A549 (cell line): ENCODE results near the gene INSIG1. TPM values are rescaled to one million over a fixed set of nuclear protein-coding genes. Genes with fewer than 3 reads are reported as not detected.

ENCODE experiments used
- ATAC-seq, 2 experiments: fragments of 200-7000 bp in 1 of 2; fragments of >200 bp in 1 of 2; cut with Nextera tagmentation in 1 of 2; cut with Tn5 transposase in 1 of 2; 3 replicates each; pipeline versions ENCODE4 v1.8.0 to v1.9.1; 2018 to 2020; ENCODE audit warnings: mild to moderate bottlenecking in 1 of 2, moderate library complexity in 1 of 2
- CTCF ChIA-PET: fragments of 300-600 bp; sonication (Branson Sonifier 250); formaldehyde crosslinking; extraction: SDS; loops from one replicate; lab custom pipeline; 2021; ENCODE audit warnings: antibody characterized with exemption, inconsistent platforms; lab: Yijun Ruan, JAX
- POLR2A ChIA-PET: fragments of 350-600 bp; formaldehyde crosslinking; extraction: SDS; loops from one replicate; lab custom pipeline; 2021; ENCODE audit warnings: antibody characterized with exemption, inconsistent platforms; lab: Yijun Ruan, JAX
- DNase-seq, 2 experiments: peaks; one replicate each; pipeline versions ENCODE4 v3.0.0 to v3.0.0-alpha.2; 2011 to 2016; ENCODE audit warnings: low read depth in 1 of 2, low spot score in 1 of 2
- FAIRE-seq: peaks from 2 replicates; lab custom pipeline; 2011; peaks lifted over from hg19 to GRCh38; lab: Jason Lieb, UNC
- H3K27ac ChIP-seq, 2 experiments: fragments of >200 bp; sonication (Bioruptor Twin); formaldehyde crosslinking; 3 replicates each; pipeline ENCODE4 v1.5.1; 2016 to 2017
- H3K4me1 ChIP-seq: fragments of >200 bp; sonication (Bioruptor Twin); formaldehyde crosslinking; 3 replicates; pipeline ENCODE4 v1.6.1; 2016
- H3K4me2 ChIP-seq: fragments of >200 bp; sonication (Bioruptor Twin); formaldehyde crosslinking; 3 replicates; pipeline ENCODE4 v1.6.1; 2016
- H3K4me3 ChIP-seq: fragments of >200 bp; sonication (Bioruptor Twin); formaldehyde crosslinking; 3 replicates; pipeline ENCODE4 v1.5.1; 2016
- H3K9me3 ChIP-seq: fragments of >200 bp; sonication (Bioruptor Twin); formaldehyde crosslinking; 3 replicates; pipeline ENCODE4 v1.6.1; 2016
- CBX8 ChIP-seq: fragments of 200-600 bp; sonication (generic); IDR thresholded peaks from 2 replicates; pipeline ENCODE4 v1.6.1; 2016
- CTCF ChIP-seq: fragments of >200 bp; sonication (Bioruptor Twin); formaldehyde crosslinking; IDR thresholded peaks from 3 replicates; pipeline ENCODE4 v1.5.1; 2016
- E2F6 ChIP-seq: IDR thresholded peaks from 2 replicates; pipeline ENCODE4 v1.6.1; 2012; ENCODE audit warnings: low read depth, borderline replicate concordance
- EHF ChIP-seq: fragments of 250-450 bp; sonication (Bioruptor Pico); IDR thresholded peaks from 2 replicates; pipeline ENCODE4 v1.5.0; 2020; ENCODE audit warnings: mild to moderate bottlenecking
- EHMT2 ChIP-seq: fragments of 200-600 bp; sonication (generic); IDR thresholded peaks from 2 replicates; pipeline ENCODE4 v1.6.1; 2016; ENCODE audit warnings: antibody characterized with exemption, low read depth, mild to moderate bottlenecking, moderate library complexity
- GATA3 ChIP-seq: IDR thresholded peaks from 2 replicates; pipeline ENCODE4 v1.6.1; 2012; ENCODE audit warnings: borderline replicate concordance
- HES2 ChIP-seq: fragments of >200 bp; sonication (Bioruptor Twin); formaldehyde crosslinking; IDR thresholded peaks from 2 replicates; pipeline ENCODE4 v1.6.1; 2016
- HOXB13 ChIP-seq: fragments of 250-450 bp; sonication (Bioruptor Pico); IDR thresholded peaks from 2 replicates; pipeline ENCODE4 v1.5.0; 2020; ENCODE audit warnings: low read depth, mild to moderate bottlenecking, moderate library complexity
- JUN ChIP-seq, 2 experiments: fragments of >200 bp; sonication (Bioruptor Twin); formaldehyde crosslinking; IDR thresholded peaks; 2 replicates in 1 of 2; 3 replicates in 1 of 2; pipeline ENCODE4 v1.6.1; 2016 to 2017
- KDM1A ChIP-seq: fragments of 200-600 bp; sonication (generic); IDR thresholded peaks from 2 replicates; pipeline ENCODE4 v1.6.1; 2016; ENCODE audit warnings: low read depth, mild to moderate bottlenecking
- KDM5A ChIP-seq: fragments of 200-600 bp; sonication (generic); IDR thresholded peaks from 2 replicates; pipeline ENCODE4 v1.6.1; 2016; ENCODE audit warnings: antibody characterized with exemption, mild to moderate bottlenecking
- MAFK ChIP-seq: fragments of 450-650 bp; IDR thresholded peaks from 2 replicates; pipeline ENCODE4 v1.6.1; 2014; ENCODE audit not compliant: partially characterized antibody
- POLR2AphosphoS2 ChIP-seq: conservative IDR thresholded peaks from 2 replicates; pipeline ENCODE4 v1.6.1; 2012; ENCODE audit warnings: low read length, improper control_type of control experiment, inconsistent platforms
- REST ChIP-seq: fragments of 200-600 bp; sonication (generic); IDR thresholded peaks from 2 replicates; pipeline ENCODE4 v1.6.1; 2016; ENCODE audit warnings: antibody characterized with exemption, mild to moderate bottlenecking, moderate library complexity
- SMC3 ChIP-seq: fragments of >200 bp; sonication (Bioruptor Twin); formaldehyde crosslinking; IDR thresholded peaks from 3 replicates; pipeline ENCODE4 v1.6.1; 2018; ENCODE audit warnings: inconsistent platforms
- USF2 ChIP-seq: fragments of 450-650 bp; IDR thresholded peaks from 2 replicates; pipeline ENCODE4 v1.6.1; 2014; ENCODE audit warnings: antibody characterized with exemption
- ZC3H11A ChIP-seq: fragments of 450-650 bp; IDR thresholded peaks from 2 replicates; pipeline ENCODE4 v1.6.1; 2014; ENCODE audit warnings: antibody characterized with exemption, mild to moderate bottlenecking
- ZNF302 ChIP-seq: fragments of 250-450 bp; sonication (Bioruptor Pico); IDR thresholded peaks from 2 replicates; pipeline ENCODE4 v1.9.0; 2021; ENCODE audit warnings: inconsistent platforms, mild to moderate bottlenecking, moderate library complexity
- ZSCAN20 ChIP-seq: fragments of 250-450 bp; sonication (Bioruptor Pico); IDR thresholded peaks from 2 replicates; pipeline ENCODE4 v1.8.0; 2022; ENCODE audit warnings: mild to moderate bottlenecking, moderate library complexity
- WGBS: methylation state at CpG from one replicate; pipeline ENCODE4 v1.1.6; 2017; ENCODE audit errors: missing lambda C conversion rate; 5-methylcytosine and 5-hydroxymethylcytosine counted together
- polyA plus RNA-seq, 4 experiments: library from polyadenylated mRNA; depleted of rRNA in 3 of 4; stranded (reverse); fragments of >200 nt; fragmentation: RNase III in 1 of 4; extraction: RNeasy Plus Mini Kit Qiagen cat#74134 plus additional on column Dnase treatment in 1 of 4; gene quantifications; 2 replicates in 3 of 4; 3 replicates in 1 of 4; pipeline ENCODE4 v1.2.3, GENCODE V29; 2011 to 2017

INSIG1 gene
- polyA plus RNA-seq, 2 of the 4 experiments (the other 2 are of a cell fraction) = 19.7 to 33.4 TPM

GRCh38 chr7:155352076-155352752 lies 54.5 kb downstream of the INSIG1 start:
- H3K27ac ChIP-seq = no peak overlapping the region
- no peak for DNase-seq
- H3K9me3 ChIP-seq = no peaks in the 10 kb centered on the region
- ChIA-PET POLR2A (no interaction called here), CTCF (interaction anchor here (0.8 to 2.5 kb wide), 7 partner anchors 9 to 439 kb away, joined by 3 to 14 read pairs (median 5); no protein-coding TSS in a partner anchor)
- 50% methylated on average over 20 of the region's 21 CpGs for WGBS
- H3K4me2 ChIP-seq = no peak overlapping the region
- no peaks in the 10 kb centered on the region for H3K4me1 ChIP-seq
- no peak; a peak in 1 of 6 replicates for ATAC-seq
- no peak for TF ChIP-seq EHF (CRISPR knock-in tag)
- TF ChIP-seq KDM1A = no peak
- TF ChIP-seq CBX8 = no peak
- no peak for TF ChIP-seq POLR2AphosphoS2
- no peak for TF ChIP-seq USF2
- TF ChIP-seq E2F6 = no peak
- TF ChIP-seq CTCF = no peak
- TF ChIP-seq EHMT2 = no peak
- no peak for FAIRE-seq
- no peak overlapping the region for H3K4me3 ChIP-seq

GRCh38 chr7:155352753-155353115 lies 55.1 kb downstream of the INSIG1 start:
- Histone ChIP-seq H3K4me1 (no peaks in the 10 kb centered on the region), H3K4me2 (no peak overlapping the region)
- ATAC-seq = no peak
- TF ChIP-seq KDM5A = no peak
- no peak for TF ChIP-seq CTCF
- TF ChIP-seq SMC3 = no peak
- TF ChIP-seq REST = no peak
- no peak for TF ChIP-seq GATA3
- TF ChIP-seq ZNF302 = no peak
- TF ChIP-seq HOXB13 = no peak
- TF ChIP-seq HES2 = no peak
- no peak for TF ChIP-seq ZC3H11A
- no peak for TF ChIP-seq JUN (IDR thresholded peaks at IDR 0.05)
- TF ChIP-seq MAFK = no peak
- TF ChIP-seq ZSCAN20 = no peak
- TF ChIP-seq, all 56 proteins: peak for 0
- DNase-seq (no peak), FAIRE-seq (no peak)
- ChIA-PET POLR2A (no interaction called here), CTCF (interaction anchor here (0.6 to 2.5 kb wide), 6 partner anchors 12 to 439 kb away, joined by 3 to 14 read pairs (median 5); no protein-coding TSS in a partner anchor)
- Histone ChIP-seq H3K27ac (no peak overlapping the region), H3K4me3 (no peak overlapping the region), H3K9me3 (no peaks in the 10 kb centered on the region)
- WGBS = 41% methylated on average over 5 of the region's 5 CpGs
